Ureter (tissue), 1 donor: ENCODE results near the gene SH2D5. TPM values are rescaled to one million over a fixed set of nuclear protein-coding genes. Genes with fewer than 3 reads are reported as not detected.
"Not testable (repeated sequence)": the region's sequence is repeated elsewhere in the genome, so short reads cannot be mapped to it uniquely, and the experiment has no call there.

Experiments used
- DNase-seq: peaks from one replicate; pipeline ENCODE4 v3.0.0-alpha.2; 2020; ENCODE audit warnings: low spot score
- total RNA-seq: library from RNA; stranded (reverse); gene quantifications from one replicate; pipeline ENCODE4 v1.2.4, GENCODE V29; 2023
- donor health status: DM: yes; HTN: yes; CAD: no.

Gene SH2D5
- total RNA-seq, 1 donor from 2014 or later = 0.49 TPM

GRCh38 chr1:20696397-20697333, 35.8 kb downstream of the SH2D5 start:
- DNase-seq = peak; percentile 89

- DNase-seq = no peak
Observed at GRCh38 chr1:20695515-20695914, 37.0 kb downstream of the SH2D5 start.

- DNase-seq = no peak
Observed at GRCh38 chr1:20693623-20694022, 38.9 kb downstream of the SH2D5 start.

GRCh38 chr1:20691872-20692271, 40.6 kb downstream of the SH2D5 start:
- no peak for DNase-seq

DNA sequence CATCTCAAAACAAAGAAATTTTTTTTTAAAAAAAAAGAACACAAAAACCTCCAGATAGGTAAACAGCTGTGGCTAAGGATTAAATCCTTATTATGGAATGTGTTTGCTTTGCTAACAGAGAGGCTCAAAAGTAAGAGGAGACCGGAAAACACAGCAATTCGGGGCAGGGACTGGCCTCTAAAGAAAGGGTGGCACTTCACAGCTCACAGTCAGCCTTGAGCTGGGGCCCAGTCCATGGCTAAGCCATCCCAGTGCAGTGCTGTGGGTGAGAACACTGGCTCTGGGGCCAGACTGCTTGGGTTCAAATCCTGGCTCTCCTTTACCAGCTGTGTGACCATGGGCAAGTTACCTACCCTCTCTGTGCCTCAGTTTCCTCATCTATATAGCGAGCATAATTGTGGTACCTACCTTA, 42.9 kb downstream of the SH2D5 start:
- DNase-seq = no peak

- no peak for DNase-seq
Observed at GRCh38 chr1:20686883-20687725, 45.4 kb downstream of the SH2D5 start.

GRCh38 chr1:20685741-20686140, 46.8 kb downstream of the SH2D5 start:
- no peak for DNase-seq

GRCh38 chr1:20685099-20685662, 47.3 kb downstream of the SH2D5 start:
- no peak for DNase-seq

DNA sequence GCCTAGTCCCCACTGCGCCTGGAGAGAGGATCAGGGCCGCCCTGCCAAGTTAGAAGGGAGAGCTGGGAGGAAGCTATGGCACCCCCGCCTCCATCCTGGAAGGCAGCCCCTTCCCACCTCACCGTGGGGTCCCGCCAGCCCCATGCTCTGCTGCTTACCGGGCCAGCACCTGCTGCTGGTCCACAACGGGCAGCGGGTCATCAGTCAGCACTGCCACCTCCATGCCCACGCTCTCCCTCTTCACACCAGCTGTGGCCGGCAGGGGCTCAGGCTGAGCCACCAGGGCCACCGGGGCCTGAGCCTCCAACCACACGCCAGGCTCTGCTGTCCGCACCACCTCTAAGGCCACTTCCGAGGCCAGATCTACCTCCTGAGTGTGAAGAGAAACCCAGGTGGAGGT, 47.9 kb downstream of the SH2D5 start:
- no peak for DNase-seq

GRCh38 chr1:20684050-20684620, 48.4 kb downstream of the SH2D5 start:
- DNase-seq = no peak

- DNase-seq = no peak
Observed at GRCh38 chr1:20683614-20684013, 48.9 kb downstream of the SH2D5 start.

- DNase-seq = no peak
Observed at GRCh38 chr1:20682571-20683236, 49.8 kb downstream of the SH2D5 start.

DNA sequence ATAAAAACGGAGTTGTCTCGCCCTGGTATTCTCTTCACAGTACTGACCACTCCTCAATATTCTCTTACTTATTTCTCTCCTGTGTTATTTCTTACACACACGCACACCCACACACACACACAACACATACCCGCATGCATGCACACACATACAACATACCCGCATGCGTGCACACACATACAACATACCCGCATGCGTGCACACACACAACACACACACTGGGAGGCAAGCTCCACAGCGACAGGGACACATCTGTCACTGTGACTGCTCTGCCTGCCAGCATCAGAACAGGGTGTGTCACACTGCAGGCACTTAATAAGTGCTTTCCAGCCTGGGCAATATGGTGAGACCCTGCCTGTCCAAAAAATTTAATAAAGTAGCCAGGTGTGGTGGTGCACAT, 50.5 kb downstream of the SH2D5 start:
- no peak for DNase-seq

DNA sequence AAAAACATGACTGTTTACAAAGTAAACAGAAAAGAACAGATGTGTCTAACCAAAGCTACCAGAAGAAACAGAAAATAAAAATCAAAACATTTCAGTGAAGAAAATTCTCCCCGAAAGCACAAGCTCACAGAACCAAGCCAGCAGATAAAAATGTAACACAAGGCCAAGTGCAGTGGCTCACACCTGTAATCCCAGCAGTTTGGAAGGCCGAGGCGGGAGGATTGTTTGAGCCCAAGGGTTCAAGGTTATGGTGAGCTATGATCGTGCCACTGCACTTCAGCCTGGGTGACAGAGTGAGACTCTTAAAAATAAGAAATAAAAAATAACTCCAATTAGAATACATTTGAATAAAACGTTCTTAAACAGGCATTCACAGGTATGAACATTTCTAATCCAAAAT, 52.2 kb downstream of the SH2D5 start:
- no peak for DNase-seq

DNA sequence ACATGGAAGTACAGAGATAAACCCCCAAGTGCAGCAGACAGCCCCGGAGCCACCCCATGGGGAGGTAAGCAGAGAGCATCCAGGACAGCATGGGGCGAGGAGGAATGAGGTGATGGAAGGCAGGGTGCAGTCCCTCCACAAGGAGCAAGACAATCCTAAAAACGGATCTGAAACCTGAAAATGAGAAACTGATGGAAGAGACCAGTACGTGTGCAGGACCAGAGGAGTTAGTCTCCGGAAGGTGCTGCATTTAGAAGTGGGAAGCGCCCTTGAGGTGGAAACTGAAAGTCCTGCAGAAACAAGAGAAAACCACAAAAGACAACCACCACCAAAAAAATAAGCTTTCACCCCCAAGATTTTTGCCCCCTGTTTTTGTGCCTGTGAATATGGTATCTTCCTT, 53.9 kb downstream of the SH2D5 start:
- DNase-seq = no peak

GRCh38 chr1:20673626-20674025, 58.9 kb downstream of the SH2D5 start:
- DNase-seq = not testable (repeated sequence)

GRCh38 chr1:20672265-20672632, 60.3 kb downstream of the SH2D5 start:
- DNase-seq = no peak

DNA sequence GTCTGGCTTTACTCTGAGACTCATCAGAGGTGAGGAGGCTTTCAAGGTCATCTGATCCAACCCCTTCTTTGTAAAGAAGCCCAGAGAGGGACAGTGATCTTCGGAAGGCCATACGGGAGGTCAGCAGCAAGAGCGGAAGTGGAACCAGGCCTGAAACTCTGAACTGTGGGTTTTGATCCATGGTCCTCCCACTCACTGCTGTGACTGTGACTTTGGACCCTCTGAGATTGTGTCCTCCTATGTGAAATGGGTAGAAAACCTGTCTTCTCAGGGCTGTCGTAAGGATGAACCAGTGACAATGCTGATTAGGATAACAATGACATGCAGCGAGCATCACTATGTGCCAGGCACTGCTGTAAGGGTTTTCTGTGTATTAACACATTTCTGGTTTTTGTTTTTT, 61.6 kb downstream of the SH2D5 start:
- no peak for DNase-seq
